Loucy (cell line): ENCODE measurements around the gene ERICH6.

Experiments used
- EZH2phosphoT487 ChIP-seq: fragments of 200-600 bp; IDR thresholded peaks from 2 replicates; pipeline ENCODE4 v1.6.1; 2018; ENCODE audit warnings: antibody characterized with exemption, mild to moderate bottlenecking, moderate library complexity, borderline replicate concordance
- TF ChIP-seq, protein P1 (sequence below): fragments of 200-600 bp; sonication (generic); conservative IDR thresholded peaks from 2 replicates; pipeline ENCODE4 v1.5.1; 2014; ENCODE audit warnings: mild to moderate bottlenecking, antibody characterized with exemption, low read length

DNA sequence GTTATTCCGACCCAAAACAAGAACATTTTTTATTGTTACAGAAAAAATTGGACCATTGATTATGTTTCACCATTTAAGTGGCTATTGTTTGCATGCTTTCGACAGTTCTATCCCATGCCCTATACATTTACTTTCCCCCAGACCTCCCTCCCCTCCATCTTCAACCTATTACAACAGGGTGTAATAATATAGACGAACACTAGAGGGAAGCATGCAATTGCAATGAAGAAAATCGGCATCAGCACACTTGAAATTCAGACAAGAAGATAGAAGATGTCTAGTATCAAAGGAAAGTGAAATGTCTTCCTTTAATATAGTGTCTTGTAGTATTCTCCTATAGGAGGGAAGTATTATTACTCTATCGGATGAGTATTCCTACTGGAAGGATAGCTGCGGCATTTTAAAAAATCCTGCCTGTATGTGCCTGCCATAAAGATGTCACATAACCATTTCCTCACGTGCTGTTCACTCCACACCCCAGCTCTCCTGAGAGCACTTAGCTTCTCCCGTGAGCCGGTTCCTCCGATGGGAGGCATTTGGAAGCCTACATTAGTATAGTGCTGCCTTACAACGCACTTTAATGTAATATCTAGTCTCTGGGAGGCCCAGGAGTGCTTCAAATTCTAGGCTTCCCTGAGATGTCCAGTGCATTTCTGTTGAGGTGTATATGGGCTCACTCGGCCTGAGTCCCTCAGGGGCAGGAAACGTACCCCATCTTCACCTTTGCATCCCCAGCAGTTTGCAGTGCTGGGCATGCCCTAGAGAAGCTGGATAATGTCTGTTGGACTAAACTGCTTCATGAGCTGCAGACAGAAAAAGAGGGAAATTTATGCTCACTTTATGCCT lies 17.8 kb upstream of the ERICH6 start:
- TF ChIP-seq, protein P1, sequence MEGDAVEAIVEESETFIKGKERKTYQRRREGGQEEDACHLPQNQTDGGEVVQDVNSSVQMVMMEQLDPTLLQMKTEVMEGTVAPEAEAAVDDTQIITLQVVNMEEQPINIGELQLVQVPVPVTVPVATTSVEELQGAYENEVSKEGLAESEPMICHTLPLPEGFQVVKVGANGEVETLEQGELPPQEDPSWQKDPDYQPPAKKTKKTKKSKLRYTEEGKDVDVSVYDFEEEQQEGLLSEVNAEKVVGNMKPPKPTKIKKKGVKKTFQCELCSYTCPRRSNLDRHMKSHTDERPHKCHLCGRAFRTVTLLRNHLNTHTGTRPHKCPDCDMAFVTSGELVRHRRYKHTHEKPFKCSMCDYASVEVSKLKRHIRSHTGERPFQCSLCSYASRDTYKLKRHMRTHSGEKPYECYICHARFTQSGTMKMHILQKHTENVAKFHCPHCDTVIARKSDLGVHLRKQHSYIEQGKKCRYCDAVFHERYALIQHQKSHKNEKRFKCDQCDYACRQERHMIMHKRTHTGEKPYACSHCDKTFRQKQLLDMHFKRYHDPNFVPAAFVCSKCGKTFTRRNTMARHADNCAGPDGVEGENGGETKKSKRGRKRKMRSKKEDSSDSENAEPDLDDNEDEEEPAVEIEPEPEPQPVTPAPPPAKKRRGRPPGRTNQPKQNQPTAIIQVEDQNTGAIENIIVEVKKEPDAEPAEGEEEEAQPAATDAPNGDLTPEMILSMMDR, result peak; percentile 92
- no peak for TF ChIP-seq EZH2phosphoT487
